Activated T-helper 2 cell treated with anti-CD3 and anti-CD28 coated beads, Interferon-gamma antibody, Interleukin-2, Interleukin-4, amounts not matched to agents 10 μg/mL and 5 μg/mL and 100 μg/mL, durations not matched to agents 14 hours and 24 hours and 36 hours (primary cell): ENCODE data around the gene TMPRSS6. TPM values are rescaled to one million over a fixed set of nuclear protein-coding genes. Genes with fewer than 3 reads are reported as not detected.

Experiments
- DNase-seq: peaks from one replicate; pipeline ENCODE4 v3.0.0; 2021; ENCODE audit warnings: low spot score
- H3K27ac Mint-ChIP-seq: one replicate; pipeline ENCODE4 v1.8.0; 2021; ENCODE audit warnings: mixed read lengths
- H3K27me3 Mint-ChIP-seq: one replicate; pipeline ENCODE4 v1.8.0; 2021; ENCODE audit warnings: low read depth, mixed read lengths
- H3K36me3 Mint-ChIP-seq: one replicate; pipeline ENCODE4 v1.8.0; 2021; ENCODE audit warnings: low read depth, mixed read lengths
- H3K4me1 Mint-ChIP-seq: one replicate; pipeline ENCODE4 v1.8.0; 2021; ENCODE audit warnings: low read depth, mixed read lengths
- H3K4me3 Mint-ChIP-seq: one replicate; pipeline ENCODE4 v1.8.0; 2021; ENCODE audit warnings: low read depth, mild to moderate bottlenecking, moderate library complexity, mixed read lengths
- H3K9me3 Mint-ChIP-seq: one replicate; pipeline ENCODE4 v1.8.0; 2021; ENCODE audit warnings: mixed read lengths
- intact Hi-C: fragments of 100-400 bp; cut with micrococcal nuclease; formaldehyde crosslinking; loops from one replicate; pipeline ENCODE4 v1.15.1; 2023
- total RNA-seq: library from RNA; stranded (reverse); gene quantifications from 2 replicates; pipeline ENCODE4 v1.2.3, GENCODE V29; 2022

TMPRSS6 gene
- total RNA-seq, 1 donor from 2014 or later = 9.2 TPM

DNA sequence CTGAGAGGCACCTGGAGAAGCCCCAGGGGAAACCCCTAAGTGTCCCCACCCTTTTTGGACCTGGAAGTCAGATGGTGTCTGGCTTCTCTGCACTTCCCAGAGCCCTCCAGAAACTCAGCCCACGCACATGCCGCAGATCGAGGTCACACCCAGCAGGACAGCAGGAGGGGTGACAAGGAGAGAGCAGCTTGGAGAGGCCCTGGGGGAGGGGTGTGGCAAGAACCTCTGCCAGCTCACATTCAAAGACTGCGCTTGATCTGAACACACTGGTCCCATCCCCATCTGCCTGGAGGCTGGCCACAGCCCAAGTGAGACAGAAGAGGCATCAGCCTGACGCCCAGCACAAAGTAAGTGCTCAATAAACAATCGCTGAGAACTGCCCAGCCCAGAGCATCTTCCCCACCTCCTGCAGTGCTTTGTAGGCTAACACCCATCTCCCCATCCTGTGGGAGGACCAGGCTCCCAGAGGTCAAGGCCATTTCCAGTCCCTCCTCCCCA, 21.4 kb downstream of the TMPRSS6 start:
- peak overlapping the region; percentile 69 for H3K27ac Mint-ChIP-seq
- H3K4me1 Mint-ChIP-seq = peaks cover 31% of the 10 kb centered on the region
- no peaks in the 10 kb centered on the region for H3K36me3 Mint-ChIP-seq
- no peaks in the 10 kb centered on the region for H3K9me3 Mint-ChIP-seq
- H3K27me3 Mint-ChIP-seq = no peaks in the 10 kb centered on the region
- no peak for DNase-seq
- intact Hi-C loops = no loop called here
- peak overlapping the region; percentile 60 for H3K4me3 Mint-ChIP-seq

- intact Hi-C loops = no loop called here
- no peak for DNase-seq
- no peaks in the 10 kb centered on the region for H3K27me3 Mint-ChIP-seq
- no peaks in the 10 kb centered on the region for H3K9me3 Mint-ChIP-seq
- H3K4me1 Mint-ChIP-seq = peaks cover 51% of the 10 kb centered on the region
- H3K27ac Mint-ChIP-seq = no peak overlapping the region
- H3K36me3 Mint-ChIP-seq = peaks cover 4% of the 10 kb centered on the region
- no peak overlapping the region for H3K4me3 Mint-ChIP-seq
Observed at GRCh38 chr22:37086184-37086583, 23.3 kb downstream of the TMPRSS6 start.

GRCh38 chr22:37084385-37084784, 25.1 kb downstream of the TMPRSS6 start:
- H3K9me3 Mint-ChIP-seq = no peaks in the 10 kb centered on the region
- intact Hi-C loops = no loop called here
- DNase-seq = no peak
- peaks cover 4% of the 10 kb centered on the region for H3K36me3 Mint-ChIP-seq
- peaks cover 62% of the 10 kb centered on the region for H3K4me1 Mint-ChIP-seq
- no peak overlapping the region for H3K4me3 Mint-ChIP-seq
- H3K27me3 Mint-ChIP-seq = no peaks in the 10 kb centered on the region
- H3K27ac Mint-ChIP-seq = peak overlapping the region; percentile 99

GRCh38 chr22:37083914-37084313, 25.6 kb downstream of the TMPRSS6 start:
- Mint-ChIP-seq H3K36me3 (peaks cover 4% of the 10 kb centered on the region), H3K9me3 (no peaks in the 10 kb centered on the region), H3K4me1 (peaks cover 66% of the 10 kb centered on the region), H3K27ac (peak overlapping the region; percentile 99), H3K4me3 (no peak overlapping the region), H3K27me3 (no peaks in the 10 kb centered on the region)
- intact Hi-C loops = no loop called here
- no peak for DNase-seq

GRCh38 chr22:37082251-37082873, 27.2 kb downstream of the TMPRSS6 start:
- H3K27me3 Mint-ChIP-seq = no peaks in the 10 kb centered on the region
- H3K4me3 Mint-ChIP-seq = peak overlapping the region; percentile 3
- intact Hi-C loops = no loop called here
- H3K36me3 Mint-ChIP-seq = peaks cover 4% of the 10 kb centered on the region
- no peak for DNase-seq
- no peaks in the 10 kb centered on the region for H3K9me3 Mint-ChIP-seq
- H3K4me1 Mint-ChIP-seq = peaks cover 63% of the 10 kb centered on the region
- peak overlapping the region; percentile 99 for H3K27ac Mint-ChIP-seq

DNA sequence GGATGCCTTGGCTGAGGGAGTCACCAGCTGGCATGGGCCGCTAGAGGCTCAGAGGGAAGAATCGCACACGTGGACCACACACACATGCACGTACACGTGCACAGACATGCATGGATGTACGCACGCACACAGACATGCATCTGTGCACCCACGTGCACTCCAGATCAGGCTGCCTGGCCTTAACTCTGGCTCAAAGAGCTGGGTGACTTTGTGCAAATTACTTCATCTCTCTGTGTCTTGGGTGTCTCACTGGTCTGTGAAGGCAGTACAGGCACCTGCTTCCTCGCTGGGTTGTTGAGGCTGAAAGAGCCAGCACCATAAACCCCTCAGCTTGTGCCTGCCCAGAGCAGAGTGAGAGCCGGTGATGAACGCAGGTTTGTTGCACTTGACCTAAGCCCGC, 28.7 kb downstream of the TMPRSS6 start:
- intact Hi-C loops = loop anchor here (1.0 kb wide), 2 partner anchors 41 to 82 kb away; no protein-coding TSS in a partner anchor
- DNase-seq = no peak

DNA sequence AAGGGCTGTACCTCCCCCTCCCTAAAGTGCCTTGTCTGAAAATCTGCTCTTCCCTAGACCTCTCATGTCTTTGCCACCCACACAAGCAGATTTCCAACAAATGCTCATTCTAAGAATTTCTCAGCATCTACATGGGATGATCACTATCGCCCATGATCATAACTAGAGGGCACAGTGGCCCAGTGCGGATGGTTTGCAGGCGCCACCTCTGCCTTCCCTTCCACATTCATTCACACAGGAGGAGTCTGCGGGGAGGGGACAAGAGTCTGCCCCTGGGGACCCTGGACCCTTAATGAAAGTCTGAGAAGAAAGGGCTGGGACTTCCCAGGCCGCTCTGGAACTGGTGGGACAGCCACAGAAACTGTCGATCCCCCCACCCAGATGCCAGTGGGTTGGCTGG, 29.1 kb downstream of the TMPRSS6 start:
- H3K27me3 Mint-ChIP-seq = no peaks in the 10 kb centered on the region
- H3K4me3 Mint-ChIP-seq = peak overlapping the region; percentile 6
- H3K9me3 Mint-ChIP-seq = no peaks in the 10 kb centered on the region
- peaks cover 68% of the 10 kb centered on the region for H3K4me1 Mint-ChIP-seq
- peaks cover 4% of the 10 kb centered on the region for H3K36me3 Mint-ChIP-seq
- H3K27ac Mint-ChIP-seq = peak overlapping the region; percentile 99
- intact Hi-C loops = loop anchor here (1.0 kb wide), 2 partner anchors 42 to 83 kb away; no protein-coding TSS in a partner anchor
- no peak for DNase-seq

More for the DNA sequence above, 28.7 kb downstream of the TMPRSS6 start:
- H3K4me1 Mint-ChIP-seq = peaks cover 65% of the 10 kb centered on the region
- H3K36me3 Mint-ChIP-seq = peaks cover 4% of the 10 kb centered on the region
- no peaks in the 10 kb centered on the region for H3K9me3 Mint-ChIP-seq
- H3K4me3 Mint-ChIP-seq = no peak overlapping the region
- no peaks in the 10 kb centered on the region for H3K27me3 Mint-ChIP-seq
- peak overlapping the region; percentile 99 for H3K27ac Mint-ChIP-seq

DNA sequence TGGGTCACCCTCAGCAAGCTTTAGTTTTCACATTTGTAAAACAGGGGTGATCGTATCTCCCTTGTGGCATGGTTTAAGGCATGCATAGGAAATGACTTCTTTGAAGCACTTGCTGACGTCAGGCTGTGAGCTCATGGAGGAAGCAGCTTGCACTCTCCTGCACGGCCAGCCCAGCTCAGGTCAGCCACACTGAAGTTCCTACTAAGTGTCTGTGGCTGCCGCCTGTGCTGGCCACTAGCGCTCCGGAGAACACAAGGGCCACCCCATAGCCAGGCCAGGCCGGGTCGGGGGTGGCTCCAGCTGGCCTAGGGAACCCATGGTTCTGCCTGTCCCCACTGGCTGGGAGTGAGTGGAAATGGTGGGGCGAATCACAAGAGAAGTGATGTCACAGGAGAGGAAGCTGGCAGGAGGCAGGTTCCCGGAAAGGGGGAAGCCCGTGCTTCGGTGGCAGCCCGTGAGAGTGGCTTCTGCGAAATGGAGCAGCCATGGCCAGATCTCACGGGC, 29.8 kb downstream of the TMPRSS6 start:
- peaks cover 68% of the 10 kb centered on the region for H3K4me1 Mint-ChIP-seq
- peak overlapping the region; percentile 58 for H3K4me3 Mint-ChIP-seq
- H3K9me3 Mint-ChIP-seq = no peaks in the 10 kb centered on the region
- intact Hi-C loops = loop anchor here (1.0 kb wide), 6 partner anchors 16 to 120 kb away; no protein-coding TSS in a partner anchor
- peaks cover 4% of the 10 kb centered on the region for H3K36me3 Mint-ChIP-seq
- no peaks in the 10 kb centered on the region for H3K27me3 Mint-ChIP-seq
- peak; percentile 87 for DNase-seq
- peak overlapping the region; percentile 99 for H3K27ac Mint-ChIP-seq

DNA sequence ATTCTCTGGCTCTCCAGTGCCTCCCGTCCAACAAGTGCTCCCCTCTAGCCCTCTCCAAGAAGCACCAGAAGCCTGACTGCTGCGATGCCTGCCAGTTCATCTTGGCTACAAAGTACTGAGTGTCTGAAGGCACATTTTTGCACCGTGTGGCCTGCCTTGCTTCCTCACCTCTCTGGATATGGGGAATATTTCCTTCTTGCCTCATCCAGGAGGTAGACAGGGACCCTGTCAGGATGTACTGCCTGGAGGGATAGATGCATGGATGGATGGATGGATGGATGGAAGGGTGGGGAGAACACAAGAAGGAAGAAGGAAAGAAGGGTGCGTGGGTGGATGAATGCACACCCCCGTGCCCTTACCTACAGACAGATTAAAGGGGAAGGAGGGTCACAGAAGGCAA, 30.4 kb downstream of the TMPRSS6 start:
- Mint-ChIP-seq H3K27ac (peak overlapping the region; percentile 99), H3K4me1 (peaks cover 67% of the 10 kb centered on the region), H3K9me3 (no peaks in the 10 kb centered on the region), H3K4me3 (peak overlapping the region; percentile 37), H3K27me3 (no peaks in the 10 kb centered on the region), H3K36me3 (peaks cover 4% of the 10 kb centered on the region)
- DNase-seq = no peak
- intact Hi-C loops = loop anchor here (1.0 kb wide), 4 partner anchors 16 to 120 kb away; no protein-coding TSS in a partner anchor

- Mint-ChIP-seq H3K4me3 (peak overlapping the region; percentile 5), H3K27ac (peak overlapping the region; percentile 99), H3K4me1 (peaks cover 55% of the 10 kb centered on the region), H3K27me3 (no peaks in the 10 kb centered on the region), H3K36me3 (peaks cover 4% of the 10 kb centered on the region), H3K9me3 (no peaks in the 10 kb centered on the region)
- peak; percentile 71 for DNase-seq
- intact Hi-C loops = loop anchor here (1.0 kb wide), 1 partner anchor 116 kb away; no protein-coding TSS in a partner anchor
Observed at GRCh38 chr22:37077802-37078448, 31.6 kb downstream of the TMPRSS6 start.

- Mint-ChIP-seq H3K9me3 (no peaks in the 10 kb centered on the region), H3K27ac (peak overlapping the region; percentile 25), H3K27me3 (no peaks in the 10 kb centered on the region), H3K36me3 (no peaks in the 10 kb centered on the region), H3K4me1 (peaks cover 35% of the 10 kb centered on the region), H3K4me3 (no peak overlapping the region)
- intact Hi-C loops = no loop called here
- DNase-seq = no peak
Observed at GRCh38 chr22:37075822-37076433, 33.6 kb downstream of the TMPRSS6 start.

DNA sequence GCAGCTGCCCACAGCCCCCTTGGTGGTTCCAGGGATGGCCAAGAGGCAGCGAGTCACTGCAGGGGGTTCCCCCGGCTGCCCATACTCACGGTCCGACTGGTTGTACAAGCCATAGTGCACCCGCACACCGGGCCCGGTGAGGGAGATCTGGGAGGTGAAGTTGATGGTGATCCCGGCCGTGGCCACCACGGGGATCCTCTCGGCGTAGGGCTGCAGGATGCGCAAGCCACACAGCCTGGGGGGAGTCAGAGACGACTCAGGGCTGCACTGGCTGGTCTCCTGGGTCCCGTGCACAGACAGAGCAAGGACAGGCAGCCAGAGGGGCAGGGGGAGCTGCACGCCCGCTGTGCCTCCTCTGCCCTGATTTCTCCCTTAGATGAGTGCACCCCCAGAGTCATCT, 34.5 kb downstream of the TMPRSS6 start:
- Mint-ChIP-seq H3K4me3 (no peak overlapping the region), H3K9me3 (no peaks in the 10 kb centered on the region), H3K27ac (no peak overlapping the region), H3K36me3 (no peaks in the 10 kb centered on the region), H3K27me3 (peaks cover 1% of the 10 kb centered on the region), H3K4me1 (peaks cover 27% of the 10 kb centered on the region)
- no peak for DNase-seq
- intact Hi-C loops = no loop called here
